ENCODE data around the gene GPA33.

The GPA33 gene

DNA sequence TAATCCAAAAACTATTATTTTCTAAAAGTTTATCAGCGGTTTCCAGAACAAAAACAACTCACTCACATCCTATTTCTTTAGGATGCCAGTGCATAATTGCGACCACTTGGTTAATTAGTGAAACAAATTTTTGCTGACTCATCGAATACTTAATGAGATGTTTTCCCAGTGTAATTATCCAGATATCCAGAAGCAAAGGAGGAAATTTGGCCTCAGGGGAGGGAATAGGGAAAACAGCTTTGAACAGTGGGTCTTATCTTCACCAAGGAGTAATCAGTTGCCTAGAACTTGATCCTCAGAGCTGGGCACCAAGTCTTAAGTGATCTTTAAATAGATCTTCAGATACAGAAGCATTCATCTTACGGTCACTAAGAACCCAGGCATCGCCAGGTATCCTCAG lies 28.0 kb upstream of the GPA33 start:
- TF ChIP-seq, protein P1, sequence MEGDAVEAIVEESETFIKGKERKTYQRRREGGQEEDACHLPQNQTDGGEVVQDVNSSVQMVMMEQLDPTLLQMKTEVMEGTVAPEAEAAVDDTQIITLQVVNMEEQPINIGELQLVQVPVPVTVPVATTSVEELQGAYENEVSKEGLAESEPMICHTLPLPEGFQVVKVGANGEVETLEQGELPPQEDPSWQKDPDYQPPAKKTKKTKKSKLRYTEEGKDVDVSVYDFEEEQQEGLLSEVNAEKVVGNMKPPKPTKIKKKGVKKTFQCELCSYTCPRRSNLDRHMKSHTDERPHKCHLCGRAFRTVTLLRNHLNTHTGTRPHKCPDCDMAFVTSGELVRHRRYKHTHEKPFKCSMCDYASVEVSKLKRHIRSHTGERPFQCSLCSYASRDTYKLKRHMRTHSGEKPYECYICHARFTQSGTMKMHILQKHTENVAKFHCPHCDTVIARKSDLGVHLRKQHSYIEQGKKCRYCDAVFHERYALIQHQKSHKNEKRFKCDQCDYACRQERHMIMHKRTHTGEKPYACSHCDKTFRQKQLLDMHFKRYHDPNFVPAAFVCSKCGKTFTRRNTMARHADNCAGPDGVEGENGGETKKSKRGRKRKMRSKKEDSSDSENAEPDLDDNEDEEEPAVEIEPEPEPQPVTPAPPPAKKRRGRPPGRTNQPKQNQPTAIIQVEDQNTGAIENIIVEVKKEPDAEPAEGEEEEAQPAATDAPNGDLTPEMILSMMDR (IDR thresholded peaks at IDR 0.05; ENCODE audit: low read depth, low read length, missing control alignments), result no peak
- no peak overlapping the region for H3K4me3 ChIP-seq (replicated peaks; ENCODE audit: low read depth, low read length)
- no peak for DNase-seq (ENCODE audit: extremely low read depth, low read depth)

DNA sequence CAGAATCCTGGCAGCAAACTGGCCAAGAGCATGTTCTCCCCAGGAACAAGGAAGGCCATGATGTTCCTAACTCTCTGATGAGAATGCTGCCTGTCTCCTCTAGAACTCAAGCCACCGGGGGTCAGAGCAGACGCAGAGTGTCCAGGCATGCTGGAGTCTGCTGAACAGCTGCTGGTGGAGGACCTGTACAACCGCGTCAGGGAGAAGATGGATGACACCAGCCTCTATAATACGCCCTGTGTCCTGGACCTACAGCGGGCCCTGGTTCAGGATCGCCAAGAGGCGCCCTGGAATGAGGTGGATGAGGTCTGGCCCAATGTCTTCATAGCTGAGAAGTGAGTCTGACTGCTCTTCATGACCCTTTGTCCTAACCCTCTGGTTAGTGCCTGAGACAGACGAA lies 27.0 kb upstream of the GPA33 start:
- no peak overlapping the region for H3K4me3 ChIP-seq (replicated peaks; ENCODE audit: low read depth, low read length)
- TF ChIP-seq, protein P1 (IDR thresholded peaks at IDR 0.05; ENCODE audit: low read depth, low read length, missing control alignments), result no peak
- DNase-seq (ENCODE audit: extremely low read depth, low read depth), result no peak

DNA sequence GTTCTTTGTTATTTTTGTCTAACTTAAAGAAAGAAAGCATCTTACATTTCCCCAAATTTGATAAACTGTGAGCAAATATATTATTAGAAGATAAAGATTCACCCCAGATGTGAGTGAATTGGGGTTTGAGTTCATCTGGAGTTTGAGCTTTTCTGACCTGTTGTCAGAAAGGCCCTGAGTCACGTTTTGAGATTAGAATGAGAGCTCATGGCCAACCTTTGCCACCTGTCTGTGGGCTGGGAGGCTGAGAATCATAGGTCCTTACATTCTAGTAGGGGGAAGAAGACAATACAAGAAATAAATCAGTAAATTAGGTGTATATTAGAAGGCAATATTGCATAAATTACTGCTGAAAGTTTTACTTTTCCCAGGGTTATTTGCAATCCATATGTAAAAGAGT lies 26.0 kb upstream of the GPA33 start:
- no peak overlapping the region for H3K4me3 ChIP-seq (replicated peaks; ENCODE audit: low read depth, low read length)
- DNase-seq (ENCODE audit: extremely low read depth, low read depth), result no peak
- TF ChIP-seq, protein P1 (IDR thresholded peaks at IDR 0.05; ENCODE audit: low read depth, low read length, missing control alignments), result no peak

DNA sequence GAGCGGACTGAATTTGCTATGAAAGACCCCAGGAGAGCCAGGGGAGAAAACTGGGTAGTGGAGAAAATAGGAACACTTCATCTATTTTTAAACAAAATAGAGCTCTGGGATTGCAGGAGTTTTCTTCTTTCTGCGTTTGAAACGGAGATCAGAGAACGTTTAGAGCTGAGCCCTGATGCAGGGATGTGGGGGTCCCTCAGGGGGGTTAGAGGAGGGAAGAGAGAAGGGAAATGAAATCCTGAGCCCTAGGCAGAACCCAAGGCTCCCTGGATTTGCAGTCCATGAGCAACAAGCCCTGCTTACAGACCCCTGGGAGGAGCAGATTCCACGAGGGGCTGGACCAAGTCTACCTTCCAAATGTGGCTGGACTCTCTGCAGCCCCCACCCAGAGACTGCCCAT lies 25.5 kb upstream of the GPA33 start:
- no peak for DNase-seq (ENCODE audit: extremely low read depth, low read depth)
- TF ChIP-seq, protein P1 (IDR thresholded peaks at IDR 0.05; ENCODE audit: low read depth, low read length, missing control alignments), result no peak
- H3K4me3 ChIP-seq (replicated peaks; ENCODE audit: low read depth, low read length), result no peak overlapping the region

DNA sequence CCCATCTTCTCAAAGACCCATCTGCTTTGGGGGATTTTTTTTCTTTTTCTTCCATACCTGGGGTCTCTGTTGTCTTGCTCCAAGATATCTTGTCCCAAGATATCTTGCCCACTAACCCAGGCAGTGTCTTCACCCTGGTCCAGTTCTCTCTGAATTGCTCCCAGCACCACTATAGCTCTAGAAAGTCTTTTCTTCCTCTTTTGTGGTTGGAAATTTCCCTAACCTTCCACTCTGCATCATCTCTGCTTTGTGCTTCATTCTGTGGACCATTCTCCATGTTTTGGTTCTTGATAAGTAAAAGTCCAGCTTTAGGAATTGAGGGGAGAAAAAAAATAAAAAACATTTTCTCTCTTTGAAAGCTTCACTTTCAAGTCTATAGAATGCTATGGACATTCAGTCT lies 24.5 kb upstream of the GPA33 start:
- TF ChIP-seq, protein P1 (IDR thresholded peaks at IDR 0.05; ENCODE audit: low read depth, low read length, missing control alignments), result no peak
- DNase-seq (ENCODE audit: extremely low read depth, low read depth), result no peak
- H3K4me3 ChIP-seq (replicated peaks; ENCODE audit: low read depth, low read length), result no peak overlapping the region

DNA sequence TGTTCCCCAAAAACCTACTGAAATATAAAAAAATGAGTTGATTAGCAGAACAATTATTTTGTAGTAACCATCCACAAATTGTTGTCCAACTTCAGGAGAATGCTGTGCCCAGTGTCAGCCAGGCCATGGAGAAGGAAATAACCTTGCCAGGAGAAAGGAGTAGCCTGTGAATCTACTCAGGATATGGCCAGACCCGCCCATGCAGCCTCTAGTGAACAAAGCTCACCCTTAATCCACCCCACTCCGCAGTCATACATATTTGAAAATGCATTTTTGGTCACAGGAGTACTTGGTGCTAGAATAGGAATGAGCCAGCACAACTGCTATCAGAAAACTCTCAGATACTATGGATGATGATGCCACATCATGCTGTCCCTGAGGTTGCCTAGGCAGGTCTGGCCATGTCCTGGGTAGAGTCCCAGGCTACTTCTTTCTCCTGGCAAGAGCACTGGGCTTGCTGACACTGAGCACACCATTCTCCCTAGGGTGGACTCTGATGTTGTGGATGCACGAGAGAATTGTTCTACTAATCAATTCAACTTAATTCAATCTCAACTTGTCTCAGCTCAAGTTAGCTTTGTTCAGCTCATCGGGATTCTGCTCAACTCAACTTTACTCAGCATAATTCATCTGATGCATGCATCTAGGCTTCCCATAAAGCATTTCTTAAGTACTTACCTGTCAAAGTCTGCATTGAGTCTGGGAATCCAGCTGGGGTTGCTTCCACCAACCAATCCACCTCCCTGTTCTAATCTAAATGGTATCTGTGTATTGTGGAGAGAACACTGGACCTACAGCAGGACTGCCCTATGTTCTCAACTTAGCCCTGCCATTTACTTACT lies 21.9 kb upstream of the GPA33 start:
- TF ChIP-seq, protein P1 (IDR thresholded peaks at IDR 0.05; ENCODE audit: low read depth, low read length, missing control alignments), result no peak
- no peak overlapping the region for H3K4me3 ChIP-seq (replicated peaks; ENCODE audit: low read depth, low read length)
- no peak for DNase-seq (ENCODE audit: extremely low read depth, low read depth)
